GM18870 (cell line): ENCODE results near the gene C12orf42.
"Not testable (repeated sequence)": the region's sequence is repeated elsewhere in the genome, so short reads cannot be mapped to it uniquely, and the experiment has no call there.

ENCODE experiments used
- ATAC-seq: cut with Tn5 transposase; IDR thresholded peaks from one replicate; pipeline ENCODE4 v1.9.1; 2021; ENCODE audit warnings: moderate library complexity; ENCODE audit not compliant: unreplicated experiment

C12orf42 gene

GRCh38 chr12:103425674-103426073 lies 70.1 kb downstream of the C12orf42 start:
- not testable (repeated sequence) for ATAC-seq

- ATAC-seq = not testable (repeated sequence)
These were observed 70.8 kb downstream of the C12orf42 start for GRCh38 chr12:103424849-103425586.

GRCh38 chr12:103423516-103423910 lies 72.3 kb downstream of the C12orf42 start:
- no peak for ATAC-seq

- ATAC-seq = no peak
These were observed 72.8 kb downstream of the C12orf42 start for GRCh38 chr12:103422746-103423515.

GRCh38 chr12:103422328-103422727 lies 73.4 kb downstream of the C12orf42 start:
- ATAC-seq = no peak

GRCh38 chr12:103421402-103421801 lies 74.4 kb downstream of the C12orf42 start:
- no peak for ATAC-seq

- ATAC-seq = no peak
These were observed 80.1 kb downstream of the C12orf42 start for GRCh38 chr12:103415681-103416080.

- ATAC-seq = no peak
These were observed 94.3 kb downstream of the C12orf42 start for GRCh38 chr12:103401421-103401820.

GRCh38 chr12:103399986-103400385 lies 95.8 kb downstream of the C12orf42 start:
- ATAC-seq = no peak

- no peak for ATAC-seq
These were observed 98.2 kb downstream of the C12orf42 start for GRCh38 chr12:103397536-103397935.

- peak; percentile 94 for ATAC-seq
These were observed 103.0 kb downstream of the C12orf42 start for GRCh38 chr12:103392722-103393121.

GRCh38 chr12:103391103-103391502 lies 104.7 kb downstream of the C12orf42 start:
- no peak for ATAC-seq

- ATAC-seq = no peak
These were observed 108.4 kb downstream of the C12orf42 start for GRCh38 chr12:103387385-103387784.

- ATAC-seq = no peak
These were observed 109.3 kb downstream of the C12orf42 start for GRCh38 chr12:103386451-103386850.

GRCh38 chr12:103382736-103383346 lies 112.9 kb downstream of the C12orf42 start:
- ATAC-seq = no peak

GRCh38 chr12:103382119-103382518 lies 113.6 kb downstream of the C12orf42 start:
- no peak for ATAC-seq

- ATAC-seq = no peak
These were observed 116.1 kb downstream of the C12orf42 start for GRCh38 chr12:103379670-103380069.

GRCh38 chr12:103373088-103373523 lies 122.7 kb downstream of the C12orf42 start:
- no peak for ATAC-seq

- peak; percentile 88 for ATAC-seq
These were observed 125.8 kb downstream of the C12orf42 start for GRCh38 chr12:103369929-103370328.

GRCh38 chr12:103368167-103368566 lies 127.6 kb downstream of the C12orf42 start:
- ATAC-seq = no peak

- ATAC-seq = no peak
These were observed 141.4 kb downstream of the C12orf42 start for GRCh38 chr12:103354403-103354802.

- ATAC-seq = no peak
These were observed 141.9 kb downstream of the C12orf42 start for GRCh38 chr12:103353913-103354312.
